HepG2 (cell line): ENCODE measurements around the gene MTRFR. TPM values are rescaled to one million over a fixed set of nuclear protein-coding genes. Genes with fewer than 3 reads are reported as not detected.
A peak's percentile ranks its signal among the peaks of the same experiment; 100 is the strongest.

ENCODE experiments used
- ATAC-seq: fragments of 200-7000 bp; cut with Tn5 transposase; 3 replicates; pipeline ENCODE4 v1.9.1; 2020; ENCODE audit warnings: mild to moderate bottlenecking, moderate library complexity
- Bru-seq: library from RNA; stranded (reverse); fragments of 400-500 nt; gene quantifications from one replicate; lab custom pipeline; 2021; lab: Mats Ljungman, UMichigan
- BruChase-seq, 2 experiments: library from RNA; stranded (reverse); fragments of 400-500 nt; gene quantifications; one replicate each; lab custom pipeline; 2021; lab: Mats Ljungman, UMichigan
- BruUV-seq: library from RNA; stranded (reverse); fragments of 400-500 nt; replicated peaks from 2 replicates; lab custom pipeline; 2021; lab: Mats Ljungman, UMichigan
- CTCF ChIA-PET: fragments of 300-600 bp; formaldehyde crosslinking; extraction: SDS; loops from one replicate; lab custom pipeline; 2021; ENCODE audit warnings: low total read pairs, inconsistent platforms, low intra/inter-chr PET ratio; lab: Yijun Ruan, JAX
- POLR2A ChIA-PET: fragments of 350-600 bp; sonication (Branson Sonifier 250); formaldehyde crosslinking; loops from one replicate; lab custom pipeline; 2020; ENCODE audit warnings: antibody characterized with exemption, inconsistent platforms; lab: Yijun Ruan, JAX
- DNase-seq: peaks from one replicate; pipeline ENCODE4 v3.0.0-alpha.2; 2015; ENCODE audit warnings: low spot score
- FAIRE-seq: peaks from 3 replicates; lab custom pipeline; 2011; peaks lifted over from hg19 to GRCh38; lab: Jason Lieb, UNC
- H2AFZ ChIP-seq: one replicate; pipeline ENCODE4 v1.6.1; 2011; ENCODE audit warnings: low read length, inconsistent platforms
- H3K27ac ChIP-seq: fragments of 300-600 bp; 3 replicates; pipeline ENCODE4 v1.8.0; 2011; ENCODE audit warnings: mixed run types, mild to moderate bottlenecking, mixed read lengths, low read length, inconsistent platforms; ENCODE audit not compliant: insufficient read depth; ENCODE audit errors: extremely low read length
- H3K27me3 ChIP-seq, 2 experiments: fragments of 200-600 bp in 1 of 2; 2 replicates in 1 of 2; 3 replicates in 1 of 2; pipeline versions ENCODE4 v1.6.0 to v1.8.0; 2011; ENCODE audit warnings: low read length in 2 of 2, mild to moderate bottlenecking in 2 of 2, moderate library complexity in 2 of 2, inconsistent platforms in 1 of 2; ENCODE audit not compliant: insufficient read depth in 2 of 2, control insufficient read depth in 1 of 2
- H3K36me3 ChIP-seq, 2 experiments: fragments of 200-600 bp in 1 of 2; replicated peaks in 1 of 2; 2 replicates in 1 of 2; 3 replicates in 1 of 2; pipeline versions ENCODE4 v1.5.1 to v1.8.0; 2011; ENCODE audit warnings: low read length in 2 of 2, inconsistent platforms in 1 of 2; ENCODE audit not compliant: insufficient read depth in 2 of 2, control insufficient read depth in 1 of 2
- H3K4me1 ChIP-seq: 2 replicates; pipeline ENCODE4 v1.5.1; 2012; ENCODE audit warnings: low read length, inconsistent platforms; ENCODE audit not compliant: insufficient read depth
- H3K4me2 ChIP-seq: 2 replicates; pipeline ENCODE4 v1.6.0; 2011; ENCODE audit warnings: low read depth, low read length, inconsistent platforms
- H3K4me3 ChIP-seq, 3 experiments: fragments of 200-600 bp in 1 of 3; sonication (generic), shearing (Covaris generic) in 1 of 3; replicated peaks in 1 of 3; 2 replicates each; pipeline ENCODE4 v1.5.1; 2011 to 2016; ENCODE audit warnings: low read length in 3 of 3, inconsistent platforms in 2 of 3, low read depth in 2 of 3, mild to moderate bottlenecking in 2 of 3, control low read depth in 1 of 3, mixed read lengths in 1 of 3; ENCODE audit not compliant: insufficient read depth in 1 of 3
- H3K79me2 ChIP-seq: one replicate; pipeline ENCODE4 v1.6.1; 2011; ENCODE audit warnings: low read length, inconsistent platforms; ENCODE audit not compliant: insufficient read depth
- H3K9ac ChIP-seq: 2 replicates; pipeline ENCODE4 v1.6.0; 2011; ENCODE audit warnings: mild to moderate bottlenecking, low read depth, low read length, inconsistent platforms; ENCODE audit not compliant: insufficient read depth
- H3K9me3 ChIP-seq: 2 replicates; pipeline ENCODE4 v1.5.1; 2012; ENCODE audit warnings: mild to moderate bottlenecking, low read length
- H4K20me1 ChIP-seq: 2 replicates; pipeline ENCODE4 v1.6.0; 2011; ENCODE audit warnings: inconsistent platforms, mild to moderate bottlenecking, low read length, moderate library complexity; ENCODE audit not compliant: insufficient read depth
- ATAD3A ChIP-seq: sonication (generic); formaldehyde crosslinking; IDR thresholded peaks from 2 replicates; pipeline ENCODE4 v1.4.0; 2020; ENCODE audit warnings: missing genetic modification reagents
- CREB1 ChIP-seq, 2 experiments: fragments of 450-650 bp in 1 of 2; IDR thresholded peaks; 2 replicates each; pipeline ENCODE4 v1.6.1; 2016 to 2017; ENCODE audit warnings: control low read depth in 1 of 2, mild to moderate bottlenecking in 1 of 2, missing compliant biosample characterization in 1 of 2, missing genetic modification characterization in 1 of 2
- GMEB1 ChIP-seq: sonication (generic); formaldehyde crosslinking; IDR thresholded peaks from 2 replicates; pipeline ENCODE4 v1.5.1; 2020; ENCODE audit warnings: missing genetic modification reagents, mild to moderate bottlenecking, borderline replicate concordance
- NKX3-1 ChIP-seq: sonication (generic); formaldehyde crosslinking; IDR thresholded peaks from 2 replicates; pipeline ENCODE4 v1.5.0; 2020; ENCODE audit warnings: missing genetic modification reagents
- NONO ChIP-seq, 2 experiments: fragments of 450-650 bp in 1 of 2; sonication (generic) in 1 of 2; formaldehyde crosslinking in 1 of 2; IDR thresholded peaks in 1 of 2; conservative IDR thresholded peaks in 1 of 2; 2 replicates each; pipeline versions ENCODE4 v1.6.1 to v1.8.0; 2017 to 2022; ENCODE audit warnings: mild to moderate bottlenecking in 1 of 2, missing genetic modification reagents in 1 of 2, moderate library complexity in 1 of 2
- PBX3 ChIP-seq: sonication (generic); formaldehyde crosslinking; IDR thresholded peaks from 2 replicates; pipeline ENCODE4 v1.8.1; 2023; ENCODE audit warnings: missing genetic modification reagents, inconsistent platforms, borderline replicate concordance
- SALL1 ChIP-seq: sonication (generic); formaldehyde crosslinking; IDR thresholded peaks from 2 replicates; pipeline ENCODE4 v1.8.0; 2022; ENCODE audit warnings: mild to moderate bottlenecking, missing genetic modification reagents
- SIX4 ChIP-seq: sonication (generic); formaldehyde crosslinking; IDR thresholded peaks from 2 replicates; pipeline ENCODE4 v1.4.0; 2020; ENCODE audit warnings: missing genetic modification reagents
- TBX2 ChIP-seq: sonication (generic); formaldehyde crosslinking; IDR thresholded peaks from 2 replicates; pipeline ENCODE4 v1.5.0; 2020; ENCODE audit warnings: missing genetic modification reagents, mild to moderate bottlenecking, borderline replicate concordance
- TOPORS ChIP-seq: sonication (generic); formaldehyde crosslinking; IDR thresholded peaks from 2 replicates; pipeline ENCODE4 v1.8.0; 2023; ENCODE audit warnings: mild to moderate bottlenecking, missing genetic modification reagents
- YEATS2 ChIP-seq: sonication (generic); formaldehyde crosslinking; IDR thresholded peaks from 2 replicates; pipeline ENCODE4 v1.4.0; 2020; ENCODE audit warnings: missing genetic modification reagents, borderline replicate concordance
- ZFP36L1 ChIP-seq: sonication (generic); formaldehyde crosslinking; IDR thresholded peaks from 2 replicates; pipeline ENCODE4 v1.8.0; 2022; ENCODE audit warnings: mild to moderate bottlenecking, missing genetic modification reagents, moderate library complexity
- ZNF256 ChIP-seq: sonication (generic); formaldehyde crosslinking; conservative IDR thresholded peaks from 2 replicates; pipeline ENCODE4 v1.4.0; 2020; ENCODE audit warnings: missing genetic modification reagents
- ZNF34 ChIP-seq: sonication (generic); formaldehyde crosslinking; IDR thresholded peaks from 2 replicates; pipeline ENCODE4 v1.4.0; 2020; ENCODE audit warnings: mild to moderate bottlenecking, missing genetic modification reagents, borderline replicate concordance
- WGBS: methylation state at CpG from one replicate; pipeline ENCODE4 v1.1.6; 2017; ENCODE audit warnings: low lambda C conversion rate; 5-methylcytosine and 5-hydroxymethylcytosine counted together
- in situ Hi-C: cut with HindIII; loops from 2 replicates; pipeline ENCODE4 v1.10.0; 2017; ENCODE audit warnings: low pct_unique_long_range_greater_than_20kb; ENCODE audit not compliant: extremely low pct_ligation_motif_present
- intact Hi-C: fragments of 100-400 bp; cut with micrococcal nuclease; formaldehyde crosslinking; loops from one replicate; pipeline ENCODE4 v1.10.0; 2022; ENCODE audit not compliant: unreplicated experiment
- long read RNA-seq, 2 experiments: library from RNA in 1 of 2; library from polyadenylated mRNA in 1 of 2; stranded (forward) in 1 of 2; unstranded in 1 of 2; transcript quantifications; one replicate each; pipeline ENCODE4 v2.0.0, GENCODE V29; 2019 to 2022
- polyA minus RNA-seq, 3 experiments: library from RNA; depleted of rRNA, polyadenylated mRNA; stranded (reverse); fragments of >200 nt; gene quantifications; 2 replicates each; pipeline ENCODE4 v1.2.3, GENCODE V29; 2011; ENCODE audit warnings: low replicate concordance in 1 of 3
- polyA plus RNA-seq, 8 experiments: library from polyadenylated mRNA; depleted of rRNA in 3 of 8; stranded (reverse) in 7 of 8; unstranded in 1 of 8; fragments of >200 nt; fragmentation: Illumina TruSeq in 4 of 8; extraction: Trizol in 4 of 8; gene quantifications; 2 replicates each; pipeline versions ENCODE4 v1.2.1 to v1.2.3, GENCODE V29; 2011 to 2016; ENCODE audit warnings: low read depth in 4 of 8, missing spikeins in 1 of 8, mixed read lengths in 1 of 8; ENCODE audit not compliant: insufficient read depth in 1 of 8
- total RNA-seq, 5 experiments: library from RNA; depleted of rRNA; stranded (reverse); fragments of >200 nt; fragmentation: Illumina TruSeq; extraction: Trizol; gene quantifications; 2 replicates each; pipeline ENCODE4 v1.2.3, GENCODE V29; 2016; ENCODE audit warnings: low read depth in 1 of 5

The MTRFR gene
- total RNA-seq (2016; rRNA removed; fragmentation: Illumina TruSeq; extraction: Trizol) = 9.9 and 10.0 TPM in 2 replicates
- 4.3 and 4.7 TPM in 2 replicates for total RNA-seq (2016; cell fraction: cytosol; rRNA removed; fragmentation: Illumina TruSeq; extraction: Trizol; ENCODE audit: low read depth)
- total RNA-seq (2016; cell fraction: insoluble cytoplasmic fraction; rRNA removed; fragmentation: Illumina TruSeq; extraction: Trizol) = 10.1 and 11.8 TPM in 2 replicates
- 7.4 and 8.2 TPM in 2 replicates for total RNA-seq (2016; cell fraction: membrane; rRNA removed; fragmentation: Illumina TruSeq; extraction: Trizol)
- 5.5 and 10.3 TPM in 2 replicates for total RNA-seq (2016; cell fraction: nucleus; rRNA removed; fragmentation: Illumina TruSeq; extraction: Trizol)
- polyA plus RNA-seq (2011; rRNA removed) = 6.6 and 7.1 TPM in 2 replicates
- 8.7 and 9.8 TPM in 2 replicates for polyA plus RNA-seq (2011; cell fraction: cytosol; rRNA removed)
- polyA plus RNA-seq (2011; cell fraction: nucleus; rRNA removed) = 5.2 and 6.4 TPM in 2 replicates
- 10.0 and 10.2 TPM in 2 replicates for polyA plus RNA-seq (2012)
- 3.1 and 3.9 TPM in 2 replicates for polyA plus RNA-seq (2016; cell fraction: cytosol; fragmentation: Illumina TruSeq; extraction: Trizol; ENCODE audit: low read depth)
- polyA plus RNA-seq (2016; cell fraction: insoluble cytoplasmic fraction; fragmentation: Illumina TruSeq; extraction: Trizol; ENCODE audit: low read depth) = 13.9 and 14.4 TPM in 2 replicates
- 4.7 and 4.9 TPM in 2 replicates for polyA plus RNA-seq (2016; cell fraction: membrane; fragmentation: Illumina TruSeq; extraction: Trizol; ENCODE audit: low read depth)
- 10.7 and 11.4 TPM in 2 replicates for polyA plus RNA-seq (2016; cell fraction: nucleus; fragmentation: Illumina TruSeq; extraction: Trizol; ENCODE audit: insufficient read depth, low read depth)
- polyA minus RNA-seq (2011; rRNA and poly(A)+ RNA removed; ENCODE audit: low replicate concordance) = 16.6 and 38.7 TPM in 2 replicates
- polyA minus RNA-seq (2011; cell fraction: cytosol; rRNA and poly(A)+ RNA removed) = 3.7 and 7.1 TPM in 2 replicates
- 17.9 and 18.5 TPM in 2 replicates for polyA minus RNA-seq (2011; cell fraction: nucleus; rRNA and poly(A)+ RNA removed)
- Bru-seq, nascent RNA = percentile 74 among the genes with signal in this experiment
- BruChase-seq, experiment 1, labeled RNA remaining after a 6-hour chase = percentile 58 among the genes with signal in this experiment
- BruChase-seq, experiment 2, labeled RNA remaining after a 2-hour chase = percentile 66 among the genes with signal in this experiment
- long read RNA-seq, experiment 1, transcript C12orf65-201 (3 exons, 2,073 nt) = major isoform, 13 of 20 reads
- long read RNA-seq, experiment 1, partial matches to known transcripts = 0 of 20 reads
- long read RNA-seq, experiment 1, other reads (novel, unspliced or antisense) = 2 of 20 reads
- long read RNA-seq, experiment 2, partial matches to known transcripts = 0 of 17 reads
- long read RNA-seq, experiment 2, other reads (novel, unspliced or antisense) = 9 of 17 reads

- Histone ChIP-seq H3K4me1 (peaks cover 54% of the 10 kb centered on the region), H3K9ac (peak within 1 kb of the TSS; percentile 93), H3K4me2 (peak within 1 kb of the TSS; percentile 77), H3K27me3 (no peaks in the 10 kb centered on the region; a peak in 1 of 5 replicates), H3K36me3 (peaks cover 0 to 7% of the 10 kb centered on the region in 2 experiments; a peak in 1 of 5 replicates), H3K27ac (peak within 1 kb of the TSS; percentile 89), H3K4me3 (peak within 1 kb of the TSS; percentile 81 to 96 (median 95)), H3K9me3 (no peaks in the 10 kb centered on the region), H3K79me2 (peaks cover 65% of the 10 kb centered on the region), H2AFZ (peak within 1 kb of the TSS; percentile 91), H4K20me1 (no peaks in the 10 kb centered on the region)
- ATAC-seq = peak; percentile 95
- peak; percentile 92 for FAIRE-seq
- POLR2A ChIA-PET = interaction anchor here (0.5 to 3.6 kb wide), 74 partner anchors 10 to 732 kb away, joined by 3 to 63 read pairs (median 5); partner anchors contain the start of genes ABCB9, ARL6IP4, ATP6V0A2 and KMT5A
- DNase-seq = peak; percentile 100
- no TSS peak for BruUV-seq
- 0% methylated on average over 20 of the region's 66 CpGs for WGBS
- CTCF ChIA-PET = no interaction called here
- intact Hi-C loops (loop anchor here (5.0 kb wide), 2 partner anchors 251 to 266 kb away; partner anchors contain the start of genes ABCB9 and ARL6IP4), in situ Hi-C loops (loop anchor here (5.0 to 25.0 kb wide), 2 partner anchors 191 to 371 kb away; no protein-coding TSS in a partner anchor)
- TF ChIP-seq TBX2 (peak; percentile 71), PBX3 (CRISPR knock-in tag) (peak; percentile 71), TOPORS (CRISPR knock-in tag) (0 out of 2 replicates have a peak, but pooled peaks have one; percentile 64), YEATS2 (peak; percentile 88), SALL1 (CRISPR knock-in tag) (peak; percentile 93), ZFP36L1 (CRISPR knock-in tag) (peak; percentile 54; the same call in 1 of the 2 replicates), NKX3-1 (CRISPR knock-in tag) (peak; percentile 74; the same call in 1 of the 2 replicates), CREB1 (IDR thresholded peaks at IDR 0.05) (peak; percentile 76), CREB1 (CRISPR knock-in tag; IDR thresholded peaks at IDR 0.05) (peak; percentile 78), GMEB1 (CRISPR knock-in tag) (peak; percentile 93), SIX4 (CRISPR knock-in tag) (no peak; the same call in 1 of the 2 replicates), NONO (IDR thresholded peaks at IDR 0.05) (no peak), NONO (CRISPR knock-in tag; conservative IDR thresholded peaks at IDR 0.05) (peak; percentile 86), ATAD3A (0 out of 2 replicates have a peak, but pooled peaks have one; percentile 51), ZNF256 (peak; percentile 91; the same call in 1 of the 2 replicates), ZNF34 (CRISPR knock-in tag) (no peak)
Observed at GRCh38 chr12:123232807-123233504, at the start of gene MTRFR, which contains the start of gene MPHOSPH9. TSS of gene MTRFR (plus strand) at chr12:123233436. CDS start at chr12:123253675, 20,239 bp downstream. TSS of gene MPHOSPH9 (minus strand) at chr12:123233141. CDS start at chr12:123230364, 2,777 bp downstream.
